Measurements from ENCODE around the gene BACE1-AS.
A peak's percentile ranks its signal among the peaks of the same experiment; 100 is the strongest.
"Not testable (repeated sequence)": the region's sequence is repeated elsewhere in the genome, so short reads cannot be mapped to it uniquely, and the experiment has no call there.

Gene BACE1-AS

DNA sequence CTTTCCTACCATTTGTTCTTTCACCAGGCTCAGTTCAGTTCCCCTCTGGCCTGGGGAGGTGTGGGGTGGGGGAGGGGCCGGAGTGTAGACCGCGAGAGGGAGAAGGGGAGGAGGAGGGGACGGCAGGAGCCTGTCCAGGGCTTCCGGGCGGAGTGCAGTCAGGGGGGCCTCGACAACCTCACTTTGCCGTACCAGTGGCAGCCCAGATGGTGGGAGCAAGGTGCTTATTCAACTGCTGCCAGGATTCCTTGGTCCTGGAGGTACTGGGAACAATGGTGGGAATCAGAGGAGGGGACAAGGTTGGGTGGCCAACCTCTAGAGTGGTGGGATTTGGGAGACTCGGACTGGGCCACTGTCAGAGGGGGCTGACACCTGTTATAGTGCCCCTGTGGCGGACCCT lies 23.7 kb downstream of the BACE1-AS start:
- TF ChIP-seq, protein P1, sequence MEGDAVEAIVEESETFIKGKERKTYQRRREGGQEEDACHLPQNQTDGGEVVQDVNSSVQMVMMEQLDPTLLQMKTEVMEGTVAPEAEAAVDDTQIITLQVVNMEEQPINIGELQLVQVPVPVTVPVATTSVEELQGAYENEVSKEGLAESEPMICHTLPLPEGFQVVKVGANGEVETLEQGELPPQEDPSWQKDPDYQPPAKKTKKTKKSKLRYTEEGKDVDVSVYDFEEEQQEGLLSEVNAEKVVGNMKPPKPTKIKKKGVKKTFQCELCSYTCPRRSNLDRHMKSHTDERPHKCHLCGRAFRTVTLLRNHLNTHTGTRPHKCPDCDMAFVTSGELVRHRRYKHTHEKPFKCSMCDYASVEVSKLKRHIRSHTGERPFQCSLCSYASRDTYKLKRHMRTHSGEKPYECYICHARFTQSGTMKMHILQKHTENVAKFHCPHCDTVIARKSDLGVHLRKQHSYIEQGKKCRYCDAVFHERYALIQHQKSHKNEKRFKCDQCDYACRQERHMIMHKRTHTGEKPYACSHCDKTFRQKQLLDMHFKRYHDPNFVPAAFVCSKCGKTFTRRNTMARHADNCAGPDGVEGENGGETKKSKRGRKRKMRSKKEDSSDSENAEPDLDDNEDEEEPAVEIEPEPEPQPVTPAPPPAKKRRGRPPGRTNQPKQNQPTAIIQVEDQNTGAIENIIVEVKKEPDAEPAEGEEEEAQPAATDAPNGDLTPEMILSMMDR (IDR thresholded peaks at IDR 0.05; ENCODE audit: low read depth, low read length) = no peak
- in situ Hi-C loops (cut with HindIII; ENCODE audit: low sequenced_read_pairs) = no loop called here

DNA sequence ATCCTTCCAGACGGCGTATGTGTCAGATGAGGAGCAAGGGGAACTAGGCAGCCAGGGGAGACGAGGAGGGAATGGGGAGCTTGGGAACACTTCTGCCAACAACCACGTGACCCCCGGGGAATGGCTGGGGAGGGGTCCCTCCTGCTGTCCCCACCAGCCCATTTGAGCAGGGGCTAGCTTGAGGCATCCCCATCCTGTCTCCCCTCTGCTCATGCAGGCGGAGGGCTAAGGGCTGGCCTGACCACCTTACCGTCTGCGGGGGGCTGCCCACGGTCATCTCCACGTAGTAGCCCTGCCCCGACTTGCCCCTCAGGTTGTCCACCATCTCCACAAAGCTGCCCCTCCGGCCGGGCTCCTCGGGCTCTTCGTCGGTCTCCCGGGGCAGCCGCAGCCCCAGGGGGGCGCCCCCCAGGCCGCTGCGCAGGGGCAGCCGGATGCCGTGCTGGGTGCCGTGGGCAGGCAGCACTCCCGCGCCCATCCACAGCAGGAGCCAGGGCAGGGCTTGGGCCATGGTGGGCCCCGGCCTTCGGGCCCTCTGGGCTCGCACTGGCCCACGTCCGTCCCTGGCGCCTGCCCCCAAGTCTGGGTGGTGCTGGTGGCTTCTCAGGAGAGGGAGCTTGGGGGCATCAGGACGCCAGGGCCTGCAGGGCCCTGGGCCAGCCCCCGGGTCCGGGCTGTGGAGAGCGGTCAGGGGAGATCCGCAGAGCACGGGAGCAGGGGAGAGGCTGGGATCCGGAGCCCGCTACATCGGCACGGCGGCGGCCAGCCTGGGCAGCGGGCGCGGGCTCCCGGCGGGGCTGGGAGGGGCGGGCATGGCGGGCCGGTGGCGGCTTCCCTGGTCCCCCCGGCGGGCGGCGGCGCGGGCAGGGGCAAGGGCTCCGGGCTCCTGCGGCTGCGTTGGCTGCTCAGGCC lies 24.4 kb downstream of the BACE1-AS start:
- TF ChIP-seq, protein P1 (IDR thresholded peaks at IDR 0.05; ENCODE audit: low read depth, low read length) = no peak
- in situ Hi-C loops (cut with HindIII; ENCODE audit: low sequenced_read_pairs) = no loop called here
- H3K4me3 ChIP-seq (ENCODE audit: low read depth, low read length) = peak overlapping the region; percentile 73
- DNase-seq (ENCODE audit: low read depth, low spot score) = no peak

More for the DNA sequence above, 23.7 kb downstream of the BACE1-AS start:
- peak overlapping the region; percentile 73 for H3K4me3 ChIP-seq (ENCODE audit: low read depth, low read length)
- DNase-seq (ENCODE audit: low read depth, low spot score) = no peak

DNA sequence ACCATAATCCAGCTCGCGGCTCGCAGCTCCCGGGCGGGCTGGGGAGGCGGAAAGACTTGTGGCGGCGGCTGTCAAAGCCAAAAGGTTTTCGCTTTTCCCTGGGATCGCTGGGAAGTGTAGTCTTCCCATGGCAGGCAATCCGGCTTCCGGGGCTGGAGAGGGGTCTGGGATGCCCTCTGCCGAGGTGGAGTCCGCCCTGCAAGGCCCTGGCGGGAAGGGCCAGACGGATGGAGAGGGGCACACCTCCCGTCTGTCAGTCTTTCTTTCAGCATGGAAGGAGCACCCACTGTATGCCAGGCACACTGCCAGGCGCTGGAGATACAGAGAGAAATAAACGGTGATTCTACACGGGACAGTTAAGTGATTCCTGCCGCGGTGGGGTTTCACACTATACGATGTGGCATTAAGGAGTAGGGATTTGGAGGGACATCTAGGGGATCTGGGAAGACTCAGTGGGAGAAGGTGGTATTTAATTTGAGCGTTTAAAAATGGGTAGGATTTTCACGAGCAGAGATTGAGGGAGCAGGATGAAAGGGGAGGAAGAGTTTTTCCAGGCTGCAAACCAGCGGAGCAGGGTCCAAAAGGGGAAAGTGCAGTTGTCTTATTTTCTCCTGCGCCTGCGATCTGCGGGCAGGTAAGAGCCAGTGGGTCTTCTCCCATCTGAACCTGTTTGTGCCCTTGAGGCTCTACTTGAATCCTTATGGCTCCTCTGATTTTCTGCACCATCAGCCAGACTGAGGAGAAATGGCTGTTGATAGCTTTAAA lies 25.2 kb downstream of the BACE1-AS start, which contains the start of gene BACE1:
Gene BACE1, minus strand, starts transcription at position 60 of the 765 bp plus-strand sequence. CDS start 461 bp downstream, outside the sequence.
- in situ Hi-C loops (cut with HindIII; ENCODE audit: low sequenced_read_pairs) = no loop called here
- DNase-seq (ENCODE audit: low read depth, low spot score) = peak; percentile 86
- TF ChIP-seq, protein P1 (IDR thresholded peaks at IDR 0.05; ENCODE audit: low read depth, low read length) = peak; percentile 65
- peak within 1 kb of the TSS; percentile 73 for H3K4me3 ChIP-seq (ENCODE audit: low read depth, low read length)

DNA sequence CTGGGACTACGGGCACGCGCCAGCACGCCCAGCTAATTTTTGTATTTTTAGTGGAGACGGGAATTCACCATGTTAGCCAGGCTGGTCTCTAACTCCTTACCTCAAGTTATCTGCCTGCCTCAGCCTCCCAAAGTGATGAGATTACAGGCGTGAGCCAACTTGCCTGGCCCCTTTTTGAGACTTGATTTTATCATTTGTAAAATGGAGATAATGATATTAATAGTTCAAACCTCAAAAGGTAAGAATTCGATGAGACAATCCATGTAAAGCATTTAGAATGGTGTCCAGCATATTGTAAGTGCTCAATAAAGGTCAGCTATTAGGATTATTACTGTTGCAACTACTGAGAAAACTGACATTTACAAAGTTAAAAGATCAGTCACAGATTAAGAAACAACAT lies 27.6 kb downstream of the BACE1-AS start:
- in situ Hi-C loops (cut with HindIII; ENCODE audit: low sequenced_read_pairs) = no loop called here
- TF ChIP-seq, protein P1 (IDR thresholded peaks at IDR 0.05; ENCODE audit: low read depth, low read length) = no peak
- H3K4me3 ChIP-seq (ENCODE audit: low read depth, low read length) = no peak overlapping the region
- DNase-seq (ENCODE audit: low read depth, low spot score) = no peak

DNA sequence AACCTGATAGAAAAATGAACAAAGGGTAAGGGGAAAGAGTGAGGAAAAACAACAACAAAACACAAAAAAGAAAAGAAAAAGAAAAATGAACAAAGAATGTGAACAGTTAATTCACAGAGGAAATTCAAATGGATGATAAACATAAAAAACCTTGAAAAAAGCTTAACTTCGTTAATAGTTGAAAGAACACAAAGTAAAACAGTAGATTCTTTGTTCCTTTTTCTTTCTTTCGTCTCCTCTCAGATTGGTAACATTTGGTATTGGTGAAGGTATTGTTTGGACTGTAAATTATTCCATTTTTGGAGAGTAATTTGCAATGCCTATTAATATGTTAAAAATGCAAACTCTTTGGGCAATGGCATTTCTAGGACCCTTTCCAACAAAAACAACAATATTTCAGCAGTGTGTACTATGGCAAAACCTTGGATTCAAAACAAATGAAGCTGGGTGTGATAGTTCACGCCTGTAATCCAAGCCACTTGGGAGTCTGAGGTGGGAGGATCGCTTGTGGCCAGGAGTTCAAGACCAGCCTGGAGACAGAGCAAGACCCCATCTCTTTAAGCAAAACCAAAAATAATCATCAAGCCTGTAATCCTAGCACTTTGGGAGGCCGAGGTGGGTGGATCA lies 28.2 kb downstream of the BACE1-AS start:
- TF ChIP-seq, protein P1 (IDR thresholded peaks at IDR 0.05; ENCODE audit: low read depth, low read length) = no peak
- peak; percentile 59 for DNase-seq (ENCODE audit: low read depth, low spot score)
- no peak overlapping the region for H3K4me3 ChIP-seq (ENCODE audit: low read depth, low read length)
- in situ Hi-C loops (cut with HindIII; ENCODE audit: low sequenced_read_pairs) = no loop called here

DNA sequence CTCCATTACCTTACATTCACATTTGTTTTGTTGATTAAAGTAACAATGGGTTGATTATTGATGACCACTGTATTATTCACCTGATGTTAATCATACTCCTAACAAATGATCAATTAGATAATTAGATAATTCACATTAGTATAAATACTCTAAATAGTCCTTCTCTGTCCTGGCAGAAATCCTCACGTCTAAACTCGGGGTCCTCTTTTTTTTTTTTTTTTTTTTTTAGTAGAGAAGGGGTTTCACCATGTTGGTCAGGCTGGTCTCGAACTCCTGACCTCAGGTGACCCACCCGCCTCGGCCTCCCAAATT lies 36.1 kb downstream of the BACE1-AS start:
- in situ Hi-C loops (cut with HindIII; ENCODE audit: low sequenced_read_pairs); DNase-seq (ENCODE audit: low read depth, low spot score): not testable (repeated sequence)
- H3K4me3 ChIP-seq (ENCODE audit: low read depth, low read length) = peak overlapping the region; percentile 77

Data from astrocyte of the spinal cord (primary cell).